IMR-90 (cell line): Measurements from ENCODE around the gene ZNF346. TPM values are rescaled to one million over a fixed set of nuclear protein-coding genes. Genes with fewer than 3 reads are reported as not detected.

ENCODE experiments used
- ATAC-seq: fragments of 200-7000 bp; cut with Tn5 transposase; 2 replicates; pipeline ENCODE4 v1.9.1; 2020; ENCODE audit warnings: low read depth, mild to moderate bottlenecking, moderate library complexity
- BruUV-seq: library from RNA; stranded (reverse); fragments of 400-500 nt; replicated peaks from 2 replicates; lab custom pipeline; 2021; lab: Mats Ljungman, UMichigan
- CTCF ChIA-PET: fragments of 300-600 bp; formaldehyde crosslinking; extraction: SDS; loops from one replicate; lab custom pipeline; 2021; ENCODE audit warnings: antibody characterized with exemption; lab: Yijun Ruan, JAX
- POLR2A ChIA-PET: fragments of 300-600 bp; sonication (Branson Sonifier 250); formaldehyde crosslinking; loops from one replicate; lab custom pipeline; 2022; ENCODE audit warnings: antibody characterized with exemption; ENCODE audit not compliant: unreplicated experiment; lab: Charles Lee
- DNase-seq: peaks from one replicate; pipeline ENCODE4 v3.0.0; 2013
- H2AFZ ChIP-seq: replicated peaks from 2 replicates; pipeline ENCODE3; 2013; ENCODE audit warnings: low read length, mild to moderate bottlenecking; ENCODE audit not compliant: poor library complexity
- H2AK5ac ChIP-seq: 2 replicates; pipeline ENCODE4 v1.6.1; 2013; ENCODE audit warnings: low read depth, low read length, inconsistent platforms
- H2AK9ac ChIP-seq: replicated peaks from 2 replicates; pipeline ENCODE3; 2013; ENCODE audit warnings: mild to moderate bottlenecking, low read depth, low read length, moderate library complexity; ENCODE audit not compliant: poor library complexity
- H2BK120ac ChIP-seq: 2 replicates; pipeline ENCODE4 v1.6.1; 2013; ENCODE audit warnings: low read depth, low read length, inconsistent platforms
- H2BK15ac ChIP-seq: 3 replicates; pipeline ENCODE4 v1.6.1; 2013; ENCODE audit warnings: low read depth, low read length, inconsistent platforms
- H2BK20ac ChIP-seq: 2 replicates; pipeline ENCODE4 v1.6.1; 2013; ENCODE audit warnings: low read depth, mild to moderate bottlenecking, inconsistent platforms, low read length, moderate library complexity
- H2BK5ac ChIP-seq: 2 replicates; pipeline ENCODE4 v1.6.1; 2013; ENCODE audit warnings: mild to moderate bottlenecking, low read depth, low read length, inconsistent platforms; ENCODE audit not compliant: poor library complexity, severe bottlenecking
- H3K14ac ChIP-seq: replicated peaks from 2 replicates; pipeline ENCODE4 v1.6.1; 2013; ENCODE audit warnings: low read depth, low read length, inconsistent platforms
- H3K18ac ChIP-seq: 2 replicates; pipeline ENCODE4 v1.6.1; 2013; ENCODE audit warnings: low read depth, low read length, control low read depth
- H3K23ac ChIP-seq: 2 replicates; pipeline ENCODE4 v1.6.1; 2013; ENCODE audit warnings: low read depth, low read length, inconsistent platforms
- H3K27ac ChIP-seq: 2 replicates; pipeline ENCODE4 v1.5.1; 2013; ENCODE audit warnings: mild to moderate bottlenecking, control low read depth, low read length; ENCODE audit not compliant: insufficient read depth
- H3K27me3 ChIP-seq: 2 replicates; pipeline ENCODE4 v1.6.1; 2013; ENCODE audit warnings: low read length; ENCODE audit not compliant: control insufficient read depth, insufficient read depth
- H3K36me3 ChIP-seq: 2 replicates; pipeline ENCODE4 v1.6.1; 2013; ENCODE audit warnings: low read length, mixed read lengths; ENCODE audit not compliant: control insufficient read depth, insufficient read depth
- H3K4ac ChIP-seq: 2 replicates; pipeline ENCODE4 v1.6.1; 2013; ENCODE audit warnings: low read depth, low read length, inconsistent platforms
- H3K4me1 ChIP-seq: 2 replicates; pipeline ENCODE4 v1.6.1; 2013; ENCODE audit warnings: low read length, mixed read lengths; ENCODE audit not compliant: control insufficient read depth, insufficient read depth
- H3K4me2 ChIP-seq: 2 replicates; pipeline ENCODE4 v1.6.1; 2013; ENCODE audit warnings: low read depth, mild to moderate bottlenecking, control low read depth, low read length, moderate library complexity
- H3K4me3 ChIP-seq: 2 replicates; pipeline ENCODE4 v1.5.1; 2013; ENCODE audit warnings: low read depth, mild to moderate bottlenecking, control low read depth, low read length, moderate library complexity; ENCODE audit not compliant: insufficient read depth
- H3K56ac ChIP-seq: 2 replicates; pipeline ENCODE4 v1.6.1; 2013; ENCODE audit warnings: low read length, inconsistent platforms; ENCODE audit not compliant: insufficient read depth; ENCODE audit errors: extremely low read depth
- H3K79me1 ChIP-seq, 2 experiments: 2 replicates each; pipeline ENCODE4 v1.6.1; 2013; ENCODE audit warnings: low read length in 2 of 2, inconsistent platforms in 1 of 2, low read depth in 1 of 2
- H3K9ac ChIP-seq: 2 replicates; pipeline ENCODE4 v1.6.1; 2013; ENCODE audit warnings: low read depth, low read length, control low read depth
- H3K9me1 ChIP-seq: 2 replicates; pipeline ENCODE4 v1.6.1; 2013; ENCODE audit warnings: low read length, inconsistent platforms; ENCODE audit not compliant: insufficient read depth
- H3K9me3 ChIP-seq: 2 replicates; pipeline ENCODE4 v1.6.1; 2013; ENCODE audit warnings: low read length; ENCODE audit not compliant: control insufficient read depth, insufficient read depth
- H4K20me1 ChIP-seq: 2 replicates; pipeline ENCODE4 v1.6.1; 2013; ENCODE audit warnings: low read length, inconsistent platforms; ENCODE audit not compliant: insufficient read depth
- H4K5ac ChIP-seq: 2 replicates; pipeline ENCODE4 v1.6.1; 2013; ENCODE audit warnings: mild to moderate bottlenecking, low read depth, low read length, control low read depth
- H4K8ac ChIP-seq, 2 experiments: 2 replicates each; pipeline ENCODE4 v1.6.1; 2013; ENCODE audit warnings: low read depth in 2 of 2, low read length in 2 of 2, control low read depth in 1 of 2, inconsistent platforms in 1 of 2
- H4K91ac ChIP-seq: 2 replicates; pipeline ENCODE4 v1.6.1; 2013; ENCODE audit warnings: low read depth, low read length, inconsistent platforms; ENCODE audit not compliant: insufficient read depth
- POLR2A ChIP-seq: IDR thresholded peaks from 2 replicates; pipeline ENCODE4 v1.6.1; 2012; ENCODE audit warnings: mild to moderate bottlenecking, low read depth, low read length
- RAD21 ChIP-seq: IDR thresholded peaks from 2 replicates; pipeline ENCODE4 v1.6.1; 2012; ENCODE audit warnings: low read length, improper control_type of control experiment
- SMC3 ChIP-seq: fragments of 150-350 bp; IDR thresholded peaks from 2 replicates; pipeline ENCODE4 v1.6.1; 2016; ENCODE audit warnings: low read depth, mild to moderate bottlenecking, antibody characterized with exemption, low read length, moderate library complexity
- WGBS, 2 experiments: methylation state at CpG; one replicate each; pipeline versions ENCODE4 v1.1.5 to v1.1.7; 2013; ENCODE audit warnings: missing lambda C conversion rate in 2 of 2; ENCODE audit not compliant: insufficient read length in 1 of 2; ENCODE audit errors: extremely low coverage in 2 of 2; 5-methylcytosine and 5-hydroxymethylcytosine counted together
- dilution Hi-C: fragments of 300-500 bp; cut with HindIII; formaldehyde crosslinking; loops from one replicate; pipeline ENCODE4 v1.14.3; 2018; ENCODE audit warnings: low sequenced_read_pairs; ENCODE audit not compliant: unreplicated experiment
- in situ Hi-C: fragments of 300-500 bp; cut with MboI; formaldehyde crosslinking; loops from 3 replicates; pipeline ENCODE4 v1.14.3; 2019; ENCODE audit warnings: low sequenced_read_pairs, inconsistent platforms, mixed read lengths
- intact Hi-C: fragments of 100-400 bp; cut with micrococcal nuclease; formaldehyde crosslinking; loops from 2 replicates; pipeline ENCODE4 v1.10.0; 2022
- polyA plus RNA-seq, 3 experiments: library from polyadenylated mRNA; depleted of rRNA; stranded (reverse); fragments of >200 nt; gene quantifications; 2 replicates each; pipeline ENCODE4 v1.2.3, GENCODE V29; 2012; ENCODE audit warnings: low replicate concordance in 1 of 3
- total RNA-seq: library from RNA; depleted of rRNA; stranded (reverse); fragments of >200 nt; gene quantifications from 2 replicates; pipeline ENCODE4 v1.2.3, GENCODE V29; 2012
- TF ChIP-seq, protein P1 (sequence below): conservative IDR thresholded peaks from 2 replicates; pipeline ENCODE4 v1.5.1; 2012; ENCODE audit warnings: mild to moderate bottlenecking, low read depth, low read length, improper control_type of control experiment

Gene ZNF346
- total and polyA plus RNA-seq, 2 of the 4 experiments (the other 2 are of a cell fraction): 15.1 to 17.0 TPM

DNA sequence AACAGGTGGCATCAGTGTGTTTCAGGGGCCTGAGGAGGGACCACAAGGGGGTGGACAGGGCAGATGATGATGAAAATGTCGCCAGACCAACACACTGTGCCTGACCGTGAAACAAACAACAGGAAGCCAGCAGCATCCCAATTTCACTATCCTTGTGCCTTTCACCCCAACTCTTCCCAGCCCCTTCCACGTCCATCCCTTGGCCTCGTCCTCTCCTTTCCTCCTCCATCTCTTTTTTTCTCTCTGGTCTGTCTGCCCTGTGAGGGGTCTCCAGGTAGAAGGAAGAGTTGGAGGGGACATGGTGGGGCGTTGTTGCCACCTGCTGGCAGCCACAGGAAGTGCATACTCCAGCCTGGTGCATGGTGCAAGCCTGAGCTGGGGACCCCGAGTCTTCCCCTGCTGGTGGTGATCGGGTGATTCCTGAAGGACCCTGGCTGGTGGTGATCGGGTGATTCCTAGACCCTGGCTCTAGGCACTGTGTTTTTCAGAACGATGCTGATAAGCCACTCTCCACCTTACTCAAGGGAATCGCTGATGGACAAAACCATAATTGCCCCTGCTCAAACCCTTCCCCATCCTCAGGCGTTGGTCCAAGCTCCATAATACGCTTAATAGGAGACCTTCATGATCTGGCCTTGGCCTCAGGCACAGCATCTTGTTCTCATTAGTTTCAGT, 89.4 kb downstream of the ZNF346 start:
- no peak overlapping the region for H3K9ac ChIP-seq
- H4K91ac ChIP-seq: no peak overlapping the region
- TF ChIP-seq RAD21 (peak; percentile 86), POLR2A (no peak), SMC3 (peak; percentile 74)
- TF ChIP-seq, protein P1, sequence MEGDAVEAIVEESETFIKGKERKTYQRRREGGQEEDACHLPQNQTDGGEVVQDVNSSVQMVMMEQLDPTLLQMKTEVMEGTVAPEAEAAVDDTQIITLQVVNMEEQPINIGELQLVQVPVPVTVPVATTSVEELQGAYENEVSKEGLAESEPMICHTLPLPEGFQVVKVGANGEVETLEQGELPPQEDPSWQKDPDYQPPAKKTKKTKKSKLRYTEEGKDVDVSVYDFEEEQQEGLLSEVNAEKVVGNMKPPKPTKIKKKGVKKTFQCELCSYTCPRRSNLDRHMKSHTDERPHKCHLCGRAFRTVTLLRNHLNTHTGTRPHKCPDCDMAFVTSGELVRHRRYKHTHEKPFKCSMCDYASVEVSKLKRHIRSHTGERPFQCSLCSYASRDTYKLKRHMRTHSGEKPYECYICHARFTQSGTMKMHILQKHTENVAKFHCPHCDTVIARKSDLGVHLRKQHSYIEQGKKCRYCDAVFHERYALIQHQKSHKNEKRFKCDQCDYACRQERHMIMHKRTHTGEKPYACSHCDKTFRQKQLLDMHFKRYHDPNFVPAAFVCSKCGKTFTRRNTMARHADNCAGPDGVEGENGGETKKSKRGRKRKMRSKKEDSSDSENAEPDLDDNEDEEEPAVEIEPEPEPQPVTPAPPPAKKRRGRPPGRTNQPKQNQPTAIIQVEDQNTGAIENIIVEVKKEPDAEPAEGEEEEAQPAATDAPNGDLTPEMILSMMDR: peak; percentile 91
- dilution Hi-C loops: no loop called here
- no peak overlapping the region for H2BK120ac ChIP-seq
- CTCF ChIA-PET: interaction anchor here (0.5 to 3.1 kb wide), 8 partner anchors 14 to 451 kb away, joined by 3 to 43 read pairs (median 3); no protein-coding TSS in a partner anchor
- H3K4me1 ChIP-seq: no peaks in the 10 kb centered on the region; the same call in 1 of the 2 replicates
- H3K27me3 ChIP-seq: no peaks in the 10 kb centered on the region; the same call in 1 of the 2 replicates
- no peak overlapping the region for H4K5ac ChIP-seq
- POLR2A ChIA-PET: no interaction called here
- H3K56ac ChIP-seq: no peak overlapping the region
- H2AFZ ChIP-seq: peak overlapping the region; percentile 73
- H2AK5ac ChIP-seq: peak overlapping the region; percentile 52; the same call in 1 of the 2 replicates
- H3K4me2 ChIP-seq: no peak overlapping the region
- peak overlapping the region in 1 of 2 experiments; percentile 31; a peak in 1 of 4 replicates for H4K8ac ChIP-seq
- peaks cover 6% of the 10 kb centered on the region; the same call in 1 of the 2 replicates for H3K9me1 ChIP-seq
- intact Hi-C loops: loop anchor here (1.0 to 10.0 kb wide), 3 partner anchors 40 to 454 kb away; no protein-coding TSS in a partner anchor
- H3K36me3 ChIP-seq: no peaks in the 10 kb centered on the region
- no peak overlapping the region for H2BK15ac ChIP-seq
- no peak overlapping the region for H3K14ac ChIP-seq
- no peak overlapping the region for H3K4ac ChIP-seq
- WGBS, 2 experiments: 47% methylated on average over 6 of the region's 12 CpGs; no CpG with 5 or more reads in 1 of the 2 experiments
- no peak overlapping the region for H2BK5ac ChIP-seq
- ATAC-seq: peak; percentile 76
- H2AK9ac ChIP-seq: peak overlapping the region; percentile 82
- BruUV-seq: no TSS peak
- H3K4me3 ChIP-seq: no peak overlapping the region
- no peak overlapping the region for H3K23ac ChIP-seq
- H3K27ac ChIP-seq: no peak overlapping the region
- peak; percentile 30 for DNase-seq
- H3K18ac ChIP-seq: no peak overlapping the region
- in situ Hi-C loops: loop anchor here (5.0 kb wide), 1 partner anchor 40 kb away; no protein-coding TSS in a partner anchor
- no peaks in the 10 kb centered on the region for H3K9me3 ChIP-seq
- H3K79me1 ChIP-seq: no peaks in the 10 kb centered on the region
- H4K20me1 ChIP-seq: no peaks in the 10 kb centered on the region
- H2BK20ac ChIP-seq: 0 out of 2 replicates have a peak overlapping the region, but pooled peaks have one; percentile 37
